GM21367 (cell line): ENCODE measurements around the gene PLPPR1.

Source experiments
- ATAC-seq: cut with Tn5 transposase; IDR thresholded peaks from one replicate; pipeline ENCODE4 v1.9.1; 2021; ENCODE audit not compliant: unreplicated experiment

The PLPPR1 gene

GRCh38 chr9:101200852-101201251 is 172.3 kb downstream of the PLPPR1 start:
- no peak for ATAC-seq

GRCh38 chr9:101201630-101202029 is 173.1 kb downstream of the PLPPR1 start:
- no peak for ATAC-seq

GRCh38 chr9:101209670-101210069 is 181.1 kb downstream of the PLPPR1 start:
- no peak for ATAC-seq

DNA sequence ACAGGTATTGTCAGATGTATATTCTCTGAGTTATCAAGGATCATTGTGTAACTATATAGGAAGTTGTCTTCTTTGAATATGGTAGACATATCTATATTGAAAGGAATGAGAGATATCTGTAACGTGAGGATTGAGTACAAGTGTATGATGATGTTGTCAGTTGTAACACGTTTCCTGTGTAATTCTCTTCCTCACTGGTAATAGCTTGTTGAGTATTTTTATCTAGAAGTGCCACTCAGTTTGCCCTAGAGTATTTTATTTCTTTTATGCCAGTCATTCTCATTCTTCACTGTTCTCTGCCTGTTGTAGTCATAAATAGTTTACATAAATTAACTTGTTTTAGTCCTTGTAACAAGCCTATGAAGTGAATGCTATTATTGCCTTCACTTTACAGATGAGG is 184.1 kb downstream of the PLPPR1 start:
- ATAC-seq: no peak

GRCh38 chr9:101219030-101219429 is 190.5 kb downstream of the PLPPR1 start:
- no peak for ATAC-seq

DNA sequence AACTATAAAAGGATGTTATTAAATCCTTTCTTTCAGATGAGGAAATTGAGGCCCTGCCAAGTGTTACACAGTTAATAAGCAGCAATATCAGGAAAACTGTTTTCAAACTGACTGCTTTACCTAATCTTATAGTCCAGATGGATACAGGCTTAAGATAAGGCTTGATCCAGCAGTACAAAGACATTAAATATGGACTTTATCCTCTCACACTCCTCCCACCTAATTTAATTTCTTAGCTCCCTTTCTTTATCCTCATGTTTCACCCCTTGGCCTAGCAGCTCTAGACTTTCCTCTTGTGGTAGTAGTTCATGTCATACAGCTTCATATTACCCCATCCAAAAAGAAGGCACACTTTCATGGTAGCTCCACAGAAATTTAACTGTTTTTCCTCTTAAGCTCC is 191.8 kb downstream of the PLPPR1 start:
- no peak for ATAC-seq

- ATAC-seq: no peak
Measured at GRCh38 chr9:101225271-101225670, 196.7 kb downstream of the PLPPR1 start.

- no peak for ATAC-seq
Measured at GRCh38 chr9:101226161-101226560, 197.6 kb downstream of the PLPPR1 start.

- no peak for ATAC-seq
Measured at GRCh38 chr9:101226803-101227202, 198.3 kb downstream of the PLPPR1 start.

DNA sequence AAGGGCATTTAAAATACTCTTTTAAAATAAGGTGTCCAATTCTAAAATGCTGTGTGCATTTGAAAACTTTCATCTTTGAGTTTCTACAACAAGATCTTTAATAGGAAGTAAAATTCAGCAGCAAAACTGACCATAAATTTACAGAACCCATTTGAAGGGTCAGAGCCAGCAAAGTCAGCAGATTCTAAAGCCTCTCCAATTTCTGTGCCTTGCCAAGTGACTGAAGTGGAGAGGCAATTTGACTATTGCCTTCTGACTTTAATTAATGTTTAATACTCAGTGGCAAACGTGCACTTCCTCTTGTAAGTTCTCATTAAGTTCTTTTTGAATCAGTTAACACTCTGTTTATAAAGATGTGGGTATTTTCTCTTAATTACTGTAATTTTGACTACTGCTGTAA is 201.1 kb downstream of the PLPPR1 start:
- no peak for ATAC-seq

GRCh38 chr9:101232405-101232977 is 204.0 kb downstream of the PLPPR1 start:
- ATAC-seq: no peak

- ATAC-seq: no peak
Measured at GRCh38 chr9:101235105-101235866, 206.8 kb downstream of the PLPPR1 start.

- no peak for ATAC-seq
Measured at GRCh38 chr9:101242651-101243050, 214.1 kb downstream of the PLPPR1 start.

- ATAC-seq: no peak
Measured at GRCh38 chr9:101246691-101247090, 218.2 kb downstream of the PLPPR1 start.

GRCh38 chr9:101247297-101247696 is 218.8 kb downstream of the PLPPR1 start:
- ATAC-seq: no peak

- no peak for ATAC-seq
Measured at GRCh38 chr9:101254733-101255433, 226.4 kb downstream of the PLPPR1 start.

GRCh38 chr9:101264727-101265126 is 236.2 kb downstream of the PLPPR1 start:
- no peak for ATAC-seq

- ATAC-seq: no peak
Measured at GRCh38 chr9:101265261-101265660, 236.7 kb downstream of the PLPPR1 start.

DNA sequence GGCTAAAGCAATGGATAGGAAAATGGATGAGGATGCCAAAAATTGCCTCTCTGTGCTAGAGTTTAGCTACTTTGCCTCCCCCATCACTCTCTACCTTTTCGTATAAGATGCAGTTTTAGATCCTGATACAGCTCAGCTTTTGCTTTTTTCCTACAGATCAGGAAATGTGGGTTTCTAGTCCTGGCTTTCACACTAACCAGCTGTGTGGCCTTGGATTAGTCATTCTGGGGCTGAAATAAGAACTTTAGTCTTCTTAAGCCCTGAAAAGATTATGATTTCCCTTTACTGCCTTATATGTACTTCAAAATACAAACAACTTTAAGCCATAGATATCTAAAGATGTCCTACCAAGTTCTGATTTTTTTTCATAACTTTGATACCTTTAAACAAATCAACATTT is 239.9 kb downstream of the PLPPR1 start:
- no peak for ATAC-seq

DNA sequence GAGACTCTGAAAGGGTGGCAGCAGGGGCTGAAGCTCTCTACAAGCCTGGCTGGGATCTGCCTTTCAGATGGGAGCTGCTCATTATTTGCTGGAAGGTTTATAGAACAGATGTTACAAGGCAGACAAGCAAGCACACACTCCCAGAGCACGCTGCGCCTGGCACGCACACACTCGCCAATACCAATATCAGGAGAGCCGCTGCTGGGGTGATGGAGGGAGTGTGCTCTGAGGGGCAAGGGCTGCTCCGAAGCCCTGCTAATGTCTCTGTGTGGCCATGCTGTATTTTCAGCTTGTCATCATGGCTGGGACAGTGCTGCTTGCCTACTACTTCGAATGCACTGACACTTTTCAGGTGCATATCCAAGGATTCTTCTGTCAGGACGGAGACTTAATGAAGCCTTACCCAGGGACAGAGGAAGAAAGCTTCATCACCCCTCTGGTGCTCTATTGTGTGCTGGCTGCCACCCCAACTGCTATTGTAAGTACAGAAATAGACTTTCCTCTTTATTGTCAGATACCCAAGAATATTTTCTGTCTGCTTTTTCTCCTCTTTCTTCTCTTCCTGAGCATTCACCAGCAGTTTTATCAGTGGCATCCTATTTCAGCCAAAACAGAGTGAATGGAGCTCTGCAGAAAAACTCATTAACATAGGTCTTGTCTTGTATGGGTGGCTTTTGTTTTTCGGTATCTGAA is 241.2 kb downstream of the PLPPR1 start:
- ATAC-seq: no peak

- no peak for ATAC-seq
Measured at GRCh38 chr9:101270302-101270701, 241.8 kb downstream of the PLPPR1 start.

GRCh38 chr9:101271102-101271501 is 242.6 kb downstream of the PLPPR1 start:
- ATAC-seq: no peak
